ENCODE data around the gene GBP3.
"Not testable (repeated sequence)": the region's sequence is repeated elsewhere in the genome, so short reads cannot be mapped to it uniquely, and the experiment has no call there.

GBP3 gene

DNA sequence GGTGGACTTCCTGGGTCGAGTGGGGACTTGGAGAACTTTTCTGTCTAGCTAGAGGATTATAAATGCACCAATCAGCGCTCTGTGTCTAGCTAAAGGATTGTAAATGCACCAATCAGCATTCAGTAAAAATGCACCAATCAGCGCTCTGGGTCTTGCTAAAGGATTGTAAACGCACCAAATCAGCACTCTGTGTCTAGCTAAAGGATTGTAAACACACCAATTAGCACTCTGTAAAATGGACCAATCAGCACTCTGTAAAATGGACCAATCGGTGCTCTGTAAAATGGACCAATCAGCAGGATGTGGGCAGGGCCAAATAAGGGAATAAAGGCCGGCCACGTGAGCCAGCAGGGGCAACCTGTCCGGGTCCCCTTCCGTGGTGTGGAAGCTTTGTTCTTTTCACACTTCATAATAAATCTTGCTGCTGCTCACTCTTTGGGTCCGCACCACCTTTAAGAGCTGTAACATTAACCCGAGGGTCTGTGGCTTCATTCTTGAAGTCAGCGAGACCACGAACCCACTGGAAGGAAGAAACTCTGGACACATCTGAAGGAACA, 48.0 kb downstream of the GBP3 start:
- DNase-seq = not testable (repeated sequence)

DNA sequence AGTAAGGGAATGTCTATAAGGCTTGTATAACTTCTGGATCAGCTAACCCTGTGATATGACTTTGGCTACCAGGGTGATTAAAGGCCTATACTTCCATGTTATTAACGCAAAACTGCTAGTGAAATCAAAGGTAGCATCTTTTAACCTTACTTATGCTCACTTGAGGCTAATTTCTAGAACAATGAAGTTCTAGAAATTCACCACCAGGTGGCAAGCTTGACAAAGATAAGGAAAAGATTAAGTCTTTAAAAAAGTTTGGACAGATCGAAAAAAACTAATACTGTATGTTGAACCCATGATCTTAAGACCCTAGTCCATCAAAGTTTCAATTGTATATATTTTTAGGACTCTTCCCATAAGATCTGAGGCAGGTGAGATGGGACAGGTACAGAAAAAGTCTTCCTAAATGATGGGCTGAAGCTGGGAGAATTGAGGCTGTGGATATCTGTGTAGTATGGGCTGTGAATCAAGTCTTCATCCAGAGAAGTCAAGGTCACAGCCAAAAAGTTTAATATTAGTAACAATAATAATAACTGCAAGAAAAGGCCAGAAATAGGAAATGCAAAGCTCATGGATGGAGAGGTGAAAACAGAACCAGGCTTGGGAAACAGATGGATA, 49.0 kb downstream of the GBP3 start:
- no peak for DNase-seq

DNA sequence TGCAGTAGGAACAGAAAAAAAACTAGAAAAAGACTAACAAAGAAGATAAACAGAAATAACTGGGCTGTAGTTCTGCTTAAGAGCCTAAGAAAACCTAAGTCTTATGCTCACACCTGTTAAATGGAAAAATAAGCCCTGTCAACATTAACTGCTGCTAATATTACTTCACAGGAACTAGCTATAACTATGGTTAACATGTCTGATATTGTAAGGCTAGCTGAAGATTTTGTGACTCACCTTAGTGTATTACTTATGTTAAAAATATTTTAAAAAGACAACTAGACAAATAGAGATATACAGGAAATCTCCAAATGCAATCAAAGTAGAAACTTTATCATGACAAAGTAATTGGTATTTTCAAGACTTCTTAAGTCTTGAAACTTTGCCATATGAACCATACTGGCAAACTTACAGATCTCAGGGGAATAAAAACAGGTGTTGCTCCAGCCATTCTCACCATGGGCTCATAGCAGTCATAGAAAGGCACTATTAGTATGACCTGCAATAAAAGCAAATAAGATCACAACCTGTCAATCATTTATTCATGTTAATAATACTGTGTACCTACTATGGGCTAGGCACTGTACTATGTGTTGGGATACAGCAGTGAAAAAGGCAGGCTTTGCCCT, 60.9 kb downstream of the GBP3 start:
- DNase-seq = no peak

DNA sequence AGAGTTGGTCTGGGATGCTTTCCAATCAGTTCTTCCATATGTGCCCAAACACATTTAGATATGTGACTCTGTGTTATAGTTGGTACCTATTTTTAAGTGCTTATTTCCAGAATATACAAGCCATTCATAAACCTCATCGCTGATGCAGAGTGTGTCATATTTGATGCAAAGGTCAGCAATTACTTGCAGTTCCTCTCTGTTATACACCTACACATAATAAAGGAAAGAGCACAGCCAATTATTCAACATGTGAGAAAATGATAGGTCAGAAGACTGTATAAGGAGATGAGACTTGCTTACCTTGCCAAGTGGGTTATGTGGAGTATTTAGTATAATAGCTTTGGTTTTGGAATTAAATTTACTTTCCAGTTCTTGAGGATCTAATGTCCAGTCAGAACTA, 61.6 kb downstream of the GBP3 start:
- no peak for DNase-seq
